A549 (cell line): ENCODE data around the gene GRHL1. TPM values are rescaled to one million over a fixed set of nuclear protein-coding genes. Genes with fewer than 3 reads are reported as not detected.

Source experiments
- ATAC-seq, 2 experiments: fragments of 200-7000 bp in 1 of 2; fragments of >200 bp in 1 of 2; cut with Nextera tagmentation in 1 of 2; cut with Tn5 transposase in 1 of 2; 3 replicates each; pipeline versions ENCODE4 v1.8.0 to v1.9.1; 2018 to 2020; ENCODE audit warnings: mild to moderate bottlenecking in 1 of 2, moderate library complexity in 1 of 2
- CTCF ChIA-PET: fragments of 300-600 bp; sonication (Branson Sonifier 250); formaldehyde crosslinking; extraction: SDS; loops from one replicate; lab custom pipeline; 2021; ENCODE audit warnings: antibody characterized with exemption, inconsistent platforms; lab: Yijun Ruan, JAX
- POLR2A ChIA-PET: fragments of 350-600 bp; formaldehyde crosslinking; extraction: SDS; loops from one replicate; lab custom pipeline; 2021; ENCODE audit warnings: antibody characterized with exemption, inconsistent platforms; lab: Yijun Ruan, JAX
- DNase-seq, 2 experiments: peaks; one replicate each; pipeline versions ENCODE4 v3.0.0 to v3.0.0-alpha.2; 2011 to 2016; ENCODE audit warnings: low read depth in 1 of 2, low spot score in 1 of 2
- FAIRE-seq: peaks from 2 replicates; lab custom pipeline; 2011; peaks lifted over from hg19 to GRCh38; lab: Jason Lieb, UNC
- H3K27ac ChIP-seq, 2 experiments: fragments of >200 bp; sonication (Bioruptor Twin); formaldehyde crosslinking; 3 replicates each; pipeline ENCODE4 v1.5.1; 2016 to 2017
- H3K4me1 ChIP-seq: fragments of >200 bp; sonication (Bioruptor Twin); formaldehyde crosslinking; 3 replicates; pipeline ENCODE4 v1.6.1; 2016
- H3K4me2 ChIP-seq: fragments of >200 bp; sonication (Bioruptor Twin); formaldehyde crosslinking; 3 replicates; pipeline ENCODE4 v1.6.1; 2016
- H3K4me3 ChIP-seq: fragments of >200 bp; sonication (Bioruptor Twin); formaldehyde crosslinking; 3 replicates; pipeline ENCODE4 v1.5.1; 2016
- H3K9me3 ChIP-seq: fragments of >200 bp; sonication (Bioruptor Twin); formaldehyde crosslinking; 3 replicates; pipeline ENCODE4 v1.6.1; 2016
- BHLHE40 ChIP-seq: IDR thresholded peaks from 2 replicates; pipeline ENCODE4 v1.6.1; 2012; ENCODE audit warnings: low read depth, low read length, inconsistent platforms
- CBX8 ChIP-seq: fragments of 200-600 bp; sonication (generic); IDR thresholded peaks from 2 replicates; pipeline ENCODE4 v1.6.1; 2016
- EP300 ChIP-seq, 2 experiments: fragments of >200 bp; sonication (Bioruptor Twin); formaldehyde crosslinking; IDR thresholded peaks; 2 replicates in 1 of 2; 3 replicates in 1 of 2; pipeline ENCODE4 v1.6.1; 2016 to 2017
- FOSL2 ChIP-seq, 2 experiments: fragments of 450-650 bp in 1 of 2; fragments of >200 bp in 1 of 2; sonication (Bioruptor Twin) in 1 of 2; formaldehyde crosslinking; IDR thresholded peaks; 2 replicates each; pipeline versions ENCODE4 v1.5.0 to v1.6.1; 2016 to 2020; ENCODE audit warnings: mild to moderate bottlenecking in 1 of 2, moderate library complexity in 1 of 2
- FOXS1 ChIP-seq: fragments of 250-450 bp; sonication (Bioruptor Pico); IDR thresholded peaks from 2 replicates; pipeline ENCODE4 v1.5.0; 2020; ENCODE audit warnings: mild to moderate bottlenecking, moderate library complexity
- HDAC2 ChIP-seq: fragments of 200-600 bp; sonication (generic); IDR thresholded peaks from 2 replicates; pipeline ENCODE4 v1.6.1; 2016
- HOXB13 ChIP-seq: fragments of 250-450 bp; sonication (Bioruptor Pico); IDR thresholded peaks from 2 replicates; pipeline ENCODE4 v1.5.0; 2020; ENCODE audit warnings: low read depth, mild to moderate bottlenecking, moderate library complexity
- JUN ChIP-seq, 2 experiments: fragments of >200 bp; sonication (Bioruptor Twin); formaldehyde crosslinking; IDR thresholded peaks; 2 replicates in 1 of 2; 3 replicates in 1 of 2; pipeline ENCODE4 v1.6.1; 2016 to 2017
- KDM1A ChIP-seq: fragments of 200-600 bp; sonication (generic); IDR thresholded peaks from 2 replicates; pipeline ENCODE4 v1.6.1; 2016; ENCODE audit warnings: low read depth, mild to moderate bottlenecking
- MAFK ChIP-seq: fragments of 450-650 bp; IDR thresholded peaks from 2 replicates; pipeline ENCODE4 v1.6.1; 2014; ENCODE audit not compliant: partially characterized antibody
- MAZ ChIP-seq: fragments of 150-350 bp; IDR thresholded peaks from 2 replicates; pipeline ENCODE4 v1.6.1; 2014; ENCODE audit warnings: antibody characterized with exemption, low read depth, low read length, borderline replicate concordance
- POLR2AphosphoS2 ChIP-seq: conservative IDR thresholded peaks from 2 replicates; pipeline ENCODE4 v1.6.1; 2012; ENCODE audit warnings: low read length, improper control_type of control experiment, inconsistent platforms
- RCOR1 ChIP-seq: fragments of 150-350 bp; IDR thresholded peaks from 2 replicates; pipeline ENCODE4 v1.6.1; 2014; ENCODE audit warnings: antibody characterized with exemption, low read length, low read depth
- RFX5 ChIP-seq: fragments of 450-650 bp; IDR thresholded peaks from 2 replicates; pipeline ENCODE4 v1.7.1; 2014; ENCODE audit warnings: antibody characterized with exemption, mild to moderate bottlenecking, moderate library complexity
- SREBF2 ChIP-seq: fragments of 450-650 bp; IDR thresholded peaks from 2 replicates; pipeline ENCODE4 v1.6.1; 2014; ENCODE audit warnings: mild to moderate bottlenecking, moderate library complexity
- TFCP2L1 ChIP-seq: fragments of 250-450 bp; sonication (Bioruptor Pico); IDR thresholded peaks from 2 replicates; pipeline ENCODE4 v1.5.0; 2021; ENCODE audit warnings: mild to moderate bottlenecking
- TP53 ChIP-seq: fragments of 250-450 bp; sonication (Bioruptor Pico); IDR thresholded peaks from 2 replicates; pipeline ENCODE4 v1.5.0; 2021; ENCODE audit warnings: mild to moderate bottlenecking, moderate library complexity
- ZNF302 ChIP-seq: fragments of 250-450 bp; sonication (Bioruptor Pico); IDR thresholded peaks from 2 replicates; pipeline ENCODE4 v1.9.0; 2021; ENCODE audit warnings: inconsistent platforms, mild to moderate bottlenecking, moderate library complexity
- ZSCAN20 ChIP-seq: fragments of 250-450 bp; sonication (Bioruptor Pico); IDR thresholded peaks from 2 replicates; pipeline ENCODE4 v1.8.0; 2022; ENCODE audit warnings: mild to moderate bottlenecking, moderate library complexity
- WGBS: methylation state at CpG from one replicate; pipeline ENCODE4 v1.1.6; 2017; ENCODE audit errors: missing lambda C conversion rate; 5-methylcytosine and 5-hydroxymethylcytosine counted together
- polyA plus RNA-seq, 4 experiments: library from polyadenylated mRNA; depleted of rRNA in 3 of 4; stranded (reverse); fragments of >200 nt; fragmentation: RNase III in 1 of 4; extraction: RNeasy Plus Mini Kit Qiagen cat#74134 plus additional on column Dnase treatment in 1 of 4; gene quantifications; 2 replicates in 3 of 4; 3 replicates in 1 of 4; pipeline ENCODE4 v1.2.3, GENCODE V29; 2011 to 2017
- TF ChIP-seq, protein P1 (sequence below): IDR thresholded peaks from 2 replicates; pipeline ENCODE4 v1.6.1; 2012
- TF ChIP-seq, protein P2 (sequence below): fragments of 200-600 bp; sonication (generic); IDR thresholded peaks from 2 replicates; pipeline ENCODE4 v1.6.1; 2016; ENCODE audit warnings: antibody characterized with exemption, mild to moderate bottlenecking, moderate library complexity
- TF ChIP-seq, protein P3 (sequence below): IDR thresholded peaks from 2 replicates; pipeline ENCODE4 v1.6.1; 2012; ENCODE audit warnings: low read depth, borderline replicate concordance

Gene GRHL1
- polyA plus RNA-seq, 2 of the 4 experiments (the other 2 are of a cell fraction): 0.68 to 1.2 TPM

DNA sequence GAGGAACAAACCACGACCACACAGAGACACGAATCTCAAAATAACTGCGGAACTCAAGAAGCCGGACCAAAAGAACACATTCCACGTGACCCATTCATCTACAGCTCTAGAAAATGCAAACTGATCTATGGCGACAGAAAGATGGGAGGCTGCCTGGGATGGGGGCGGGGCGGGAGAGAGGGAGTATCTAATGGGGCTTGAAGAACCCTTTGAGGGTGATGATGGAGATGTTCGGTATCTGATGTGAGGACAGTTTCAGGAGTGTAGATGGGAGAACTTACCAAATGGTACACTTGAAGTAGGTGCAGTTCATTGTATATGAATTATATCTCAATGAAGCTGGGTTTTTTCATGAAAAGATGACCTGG, 57.3 kb downstream of the GRHL1 start:
- Histone ChIP-seq H3K4me3 (no peak overlapping the region), H3K27ac (no peak overlapping the region), H3K9me3 (no peaks in the 10 kb centered on the region; the same call in 2 of the 3 replicates), H3K4me1 (no peaks in the 10 kb centered on the region), H3K4me2 (no peak overlapping the region)
- 71% methylated on average over 9 of the region's 9 CpGs for WGBS
- TF ChIP-seq MAFK (no peak), HOXB13 (CRISPR knock-in tag) (no peak), ZNF302 (CRISPR knock-in tag) (no peak), SREBF2 (no peak), HDAC2 (no peak), MAZ (no peak), JUN (IDR thresholded peaks at IDR 0.05) (no peak), BHLHE40 (no peak), RCOR1 (no peak), KDM1A (no peak), TFCP2L1 (CRISPR knock-in tag) (no peak), TP53 (CRISPR knock-in tag) (no peak)
- TF ChIP-seq, protein P1, sequence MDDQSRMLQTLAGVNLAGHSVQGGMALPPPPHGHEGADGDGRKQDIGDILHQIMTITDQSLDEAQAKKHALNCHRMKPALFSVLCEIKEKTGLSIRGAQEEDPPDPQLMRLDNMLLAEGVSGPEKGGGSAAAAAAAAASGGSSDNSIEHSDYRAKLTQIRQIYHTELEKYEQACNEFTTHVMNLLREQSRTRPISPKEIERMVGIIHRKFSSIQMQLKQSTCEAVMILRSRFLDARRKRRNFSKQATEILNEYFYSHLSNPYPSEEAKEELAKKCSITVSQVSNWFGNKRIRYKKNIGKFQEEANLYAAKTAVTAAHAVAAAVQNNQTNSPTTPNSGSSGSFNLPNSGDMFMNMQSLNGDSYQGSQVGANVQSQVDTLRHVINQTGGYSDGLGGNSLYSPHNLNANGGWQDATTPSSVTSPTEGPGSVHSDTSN: no peak
- TF ChIP-seq, protein P2, sequence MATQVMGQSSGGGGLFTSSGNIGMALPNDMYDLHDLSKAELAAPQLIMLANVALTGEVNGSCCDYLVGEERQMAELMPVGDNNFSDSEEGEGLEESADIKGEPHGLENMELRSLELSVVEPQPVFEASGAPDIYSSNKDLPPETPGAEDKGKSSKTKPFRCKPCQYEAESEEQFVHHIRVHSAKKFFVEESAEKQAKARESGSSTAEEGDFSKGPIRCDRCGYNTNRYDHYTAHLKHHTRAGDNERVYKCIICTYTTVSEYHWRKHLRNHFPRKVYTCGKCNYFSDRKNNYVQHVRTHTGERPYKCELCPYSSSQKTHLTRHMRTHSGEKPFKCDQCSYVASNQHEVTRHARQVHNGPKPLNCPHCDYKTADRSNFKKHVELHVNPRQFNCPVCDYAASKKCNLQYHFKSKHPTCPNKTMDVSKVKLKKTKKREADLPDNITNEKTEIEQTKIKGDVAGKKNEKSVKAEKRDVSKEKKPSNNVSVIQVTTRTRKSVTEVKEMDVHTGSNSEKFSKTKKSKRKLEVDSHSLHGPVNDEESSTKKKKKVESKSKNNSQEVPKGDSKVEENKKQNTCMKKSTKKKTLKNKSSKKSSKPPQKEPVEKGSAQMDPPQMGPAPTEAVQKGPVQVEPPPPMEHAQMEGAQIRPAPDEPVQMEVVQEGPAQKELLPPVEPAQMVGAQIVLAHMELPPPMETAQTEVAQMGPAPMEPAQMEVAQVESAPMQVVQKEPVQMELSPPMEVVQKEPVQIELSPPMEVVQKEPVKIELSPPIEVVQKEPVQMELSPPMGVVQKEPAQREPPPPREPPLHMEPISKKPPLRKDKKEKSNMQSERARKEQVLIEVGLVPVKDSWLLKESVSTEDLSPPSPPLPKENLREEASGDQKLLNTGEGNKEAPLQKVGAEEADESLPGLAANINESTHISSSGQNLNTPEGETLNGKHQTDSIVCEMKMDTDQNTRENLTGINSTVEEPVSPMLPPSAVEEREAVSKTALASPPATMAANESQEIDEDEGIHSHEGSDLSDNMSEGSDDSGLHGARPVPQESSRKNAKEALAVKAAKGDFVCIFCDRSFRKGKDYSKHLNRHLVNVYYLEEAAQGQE: no peak
- ChIA-PET CTCF (interaction anchor here (1.0 to 8.7 kb wide), 4 partner anchors 23 to 208 kb away, joined by 4 to 65 read pairs (median 5); no protein-coding TSS in a partner anchor), POLR2A (no interaction called here)
- no peak for FAIRE-seq
- DNase-seq: no peak
- ATAC-seq: no peak

- ATAC-seq: peak in 1 of 2 experiments; percentile 48; a peak in 3 of 6 replicates
- peaks cover 3% of the 10 kb centered on the region; the same call in 1 of the 3 replicates for H3K9me3 ChIP-seq
- no peak for DNase-seq
- no peak for FAIRE-seq
- CTCF ChIA-PET: interaction anchor here (1.0 to 8.7 kb wide), 5 partner anchors 17 to 196 kb away, joined by 3 to 65 read pairs (median 4); no protein-coding TSS in a partner anchor
- no peak for TF ChIP-seq KDM1A
- no peak for TF ChIP-seq POLR2AphosphoS2
- TF ChIP-seq CBX8: no peak
- TF ChIP-seq RCOR1: no peak
- no peak for TF ChIP-seq FOXS1 (CRISPR knock-in tag)
- TF ChIP-seq, protein P1: no peak
- TF ChIP-seq RFX5: no peak
- TF ChIP-seq FOSL2 (IDR thresholded peaks at IDR 0.05): no peak
- TF ChIP-seq FOSL2 (CRISPR knock-in tag; IDR thresholded peaks at IDR 0.05): no peak
- no peak for TF ChIP-seq HDAC2
- TF ChIP-seq TFCP2L1 (CRISPR knock-in tag): no peak
- TF ChIP-seq, protein P3, sequence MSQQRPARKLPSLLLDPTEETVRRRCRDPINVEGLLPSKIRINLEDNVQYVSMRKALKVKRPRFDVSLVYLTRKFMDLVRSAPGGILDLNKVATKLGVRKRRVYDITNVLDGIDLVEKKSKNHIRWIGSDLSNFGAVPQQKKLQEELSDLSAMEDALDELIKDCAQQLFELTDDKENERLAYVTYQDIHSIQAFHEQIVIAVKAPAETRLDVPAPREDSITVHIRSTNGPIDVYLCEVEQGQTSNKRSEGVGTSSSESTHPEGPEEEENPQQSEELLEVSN: no peak
- no peak for TF ChIP-seq EP300 (IDR thresholded peaks at IDR 0.05)
- TF ChIP-seq ZSCAN20: no peak
- TF ChIP-seq, all 56 proteins: peak for 0
- 82% methylated on average over 17 of the region's 19 CpGs for WGBS
- Histone ChIP-seq H3K4me1 (no peaks in the 10 kb centered on the region), H3K4me3 (no peak overlapping the region), H3K27ac (no peak overlapping the region), H3K4me2 (no peak overlapping the region)
- POLR2A ChIA-PET: no interaction called here
Observed at GRCh38 chr2:10009271-10009810, 57.8 kb downstream of the GRHL1 start.
